ENCODE measurements around the gene GFI1B.

GRCh38 chr9:133027134-133027533, 48.6 kb downstream of the GFI1B start:
- TF ChIP-seq, protein P1, sequence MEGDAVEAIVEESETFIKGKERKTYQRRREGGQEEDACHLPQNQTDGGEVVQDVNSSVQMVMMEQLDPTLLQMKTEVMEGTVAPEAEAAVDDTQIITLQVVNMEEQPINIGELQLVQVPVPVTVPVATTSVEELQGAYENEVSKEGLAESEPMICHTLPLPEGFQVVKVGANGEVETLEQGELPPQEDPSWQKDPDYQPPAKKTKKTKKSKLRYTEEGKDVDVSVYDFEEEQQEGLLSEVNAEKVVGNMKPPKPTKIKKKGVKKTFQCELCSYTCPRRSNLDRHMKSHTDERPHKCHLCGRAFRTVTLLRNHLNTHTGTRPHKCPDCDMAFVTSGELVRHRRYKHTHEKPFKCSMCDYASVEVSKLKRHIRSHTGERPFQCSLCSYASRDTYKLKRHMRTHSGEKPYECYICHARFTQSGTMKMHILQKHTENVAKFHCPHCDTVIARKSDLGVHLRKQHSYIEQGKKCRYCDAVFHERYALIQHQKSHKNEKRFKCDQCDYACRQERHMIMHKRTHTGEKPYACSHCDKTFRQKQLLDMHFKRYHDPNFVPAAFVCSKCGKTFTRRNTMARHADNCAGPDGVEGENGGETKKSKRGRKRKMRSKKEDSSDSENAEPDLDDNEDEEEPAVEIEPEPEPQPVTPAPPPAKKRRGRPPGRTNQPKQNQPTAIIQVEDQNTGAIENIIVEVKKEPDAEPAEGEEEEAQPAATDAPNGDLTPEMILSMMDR (conservative IDR thresholded peaks at IDR 0.05 in 1 of 2, IDR thresholded peaks at IDR 0.05 in 1 of 2; ENCODE audit: low read depth in 1 of 2, low read length in 2 of 2), result no peak
- TF ChIP-seq EZH2 (IDR thresholded peaks at IDR 0.05; ENCODE audit: low read length, missing control alignments), result no peak

Data from fibroblast of lung (primary cell).